SK-N-MC (cell line): ENCODE results near the gene DUSP2.

Experiments
- EZH2 ChIP-seq: fragments of 200-600 bp; sonication (generic); IDR thresholded peaks from one replicate; pipeline ENCODE4 v1.6.1; 2017; ENCODE audit warnings: antibody characterized with exemption
- FOXP2 ChIP-seq: optimal IDR thresholded peaks from 2 replicates; pipeline ENCODE3; 2011; ENCODE audit warnings: mild to moderate bottlenecking, moderate library complexity; ENCODE audit not compliant: insufficient read depth; ENCODE audit errors: extremely low read length, control extremely low read depth
- POLR2AphosphoS5 ChIP-seq: IDR thresholded peaks from 2 replicates; pipeline ENCODE4 v1.6.1; 2012; ENCODE audit warnings: mild to moderate bottlenecking, low read depth, low read length, borderline replicate concordance

- TF ChIP-seq POLR2AphosphoS5 (peak; percentile 58), EZH2 (no peak), FOXP2 (no peak)
These were observed 12.7 kb upstream of the DUSP2 start for GRCh38 chr2:96157649-96158553.
